ENCODE measurements around the gene ZNF598. TPM values are rescaled to one million over a fixed set of nuclear protein-coding genes. Genes with fewer than 3 reads are reported as not detected.

The ZNF598 gene
- total and polyA plus RNA-seq, 2 of the 13 experiments (the other 11 are each of a cell fraction or from before 2014, with no cell fraction given): 13.5 to 14.2 TPM

- TF ChIP-seq ZBTB39 (CRISPR knock-in tag; IDR thresholded peaks at IDR 0.05): no peak
- TF ChIP-seq TFDP1 (CRISPR knock-in tag; IDR thresholded peaks at IDR 0.05; ENCODE audit: borderline replicate concordance): peak; percentile 16
- peak; percentile 37 for TF ChIP-seq JARID2 (CRISPR knock-in tag; IDR thresholded peaks at IDR 0.05; ENCODE audit: insufficient replicate concordance)
- no peak for TF ChIP-seq ZNF251 (CRISPR knock-in tag; IDR thresholded peaks at IDR 0.05)
- 0 out of 2 replicates have a peak, but pooled peaks have one; percentile 27 for TF ChIP-seq IRX3 (CRISPR knock-in tag; IDR thresholded peaks at IDR 0.05; ENCODE audit: borderline replicate concordance, low read depth)
- peak; percentile 68 for TF ChIP-seq HDAC2 (CRISPR knock-in tag; IDR thresholded peaks at IDR 0.05)
- TF ChIP-seq ZBTB43 (CRISPR knock-in tag; conservative IDR thresholded peaks at IDR 0.05): peak; percentile 62
- peak; percentile 68; the same call in 1 of the 2 replicates for TF ChIP-seq ZMAT3 (CRISPR knock-in tag; conservative IDR thresholded peaks at IDR 0.05)
- peak; percentile 65 for TF ChIP-seq PHF21A (CRISPR knock-in tag; IDR thresholded peaks at IDR 0.05)
- TF ChIP-seq ZUFSP (CRISPR knock-in tag; IDR thresholded peaks at IDR 0.05; ENCODE audit: borderline replicate concordance): no peak
- no peak for TF ChIP-seq CHD4 (IDR thresholded peaks at IDR 0.05; ENCODE audit: borderline replicate concordance, low read length)
- TF ChIP-seq ZNF460 (CRISPR knock-in tag; IDR thresholded peaks at IDR 0.05; ENCODE audit: borderline replicate concordance): 0 out of 2 replicates have a peak, but pooled peaks have one; percentile 27
- TF ChIP-seq NR0B2 (CRISPR knock-in tag; IDR thresholded peaks at IDR 0.05): no peak; the same call in 1 of the 2 replicates
- peak; percentile 66; the same call in 1 of the 2 replicates for TF ChIP-seq TFDP2 (CRISPR knock-in tag; IDR thresholded peaks at IDR 0.05)
- peak; percentile 75 for TF ChIP-seq POGK (CRISPR knock-in tag; conservative IDR thresholded peaks at IDR 0.05)
- no peak for TF ChIP-seq TBL1XR1 (IDR thresholded peaks at IDR 0.05; ENCODE audit: borderline replicate concordance, low read length, partially characterized antibody)
- TF ChIP-seq ZNF354B (CRISPR knock-in tag; IDR thresholded peaks at IDR 0.05): no peak
These were observed 25.9 kb downstream of the ZNF598 start, which contains the start of gene GFER (continued) for GRCh38 chr16:1983544-1984346.

Measured in HepG2 (cell line).